ENCODE results near the gene MS4A10. TPM values are rescaled to one million over a fixed set of nuclear protein-coding genes. Genes with fewer than 3 reads are reported as not detected.

MS4A10 gene
- total RNA-seq, 1 experiment from 2014 or later = not detected

DNA sequence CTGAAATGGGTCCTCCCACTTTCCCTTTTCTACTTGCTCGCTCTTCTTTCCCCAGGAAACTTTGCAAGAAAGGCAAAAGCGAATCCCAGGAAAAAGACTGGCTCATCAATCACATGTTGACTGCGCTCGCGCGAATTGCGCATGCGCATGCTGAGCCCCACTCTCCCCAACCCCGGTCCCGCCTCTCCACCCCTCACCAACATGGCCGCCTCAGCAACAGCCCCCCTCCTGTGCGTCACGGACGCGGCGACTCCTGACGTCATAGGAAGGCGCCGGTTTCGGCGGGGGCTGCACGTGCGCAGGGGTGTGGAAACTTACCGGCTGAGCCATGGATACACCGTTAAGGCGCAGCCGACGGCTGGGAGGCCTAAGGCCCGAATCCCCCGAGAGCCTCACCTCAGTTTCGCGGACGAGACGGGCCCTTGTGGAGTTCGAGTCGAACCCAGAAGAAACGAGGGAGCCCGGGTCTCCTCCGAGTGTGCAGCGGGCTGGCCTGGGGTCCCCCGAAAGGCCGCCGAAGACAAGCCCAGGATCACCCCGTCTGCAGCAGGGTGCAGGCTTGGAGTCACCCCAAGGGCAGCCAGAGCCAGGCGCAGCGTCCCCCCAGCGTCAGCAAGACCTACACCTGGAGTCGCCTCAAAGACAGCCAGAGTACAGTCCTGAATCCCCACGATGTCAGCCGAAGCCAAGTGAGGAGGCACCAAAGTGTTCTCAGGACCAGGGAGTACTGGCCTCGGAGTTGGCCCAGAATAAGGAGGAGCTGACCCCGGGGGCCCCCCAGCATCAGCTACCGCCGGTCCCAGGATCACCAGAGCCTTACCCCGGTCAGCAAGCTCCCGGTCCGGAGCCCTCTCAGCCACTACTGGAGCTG, 56.9 kb downstream of the MS4A10 start, which contains the start of gene CCDC86:
Gene CCDC86 (plus strand): TSS at position 317 of the 871 bp plus-strand sequence. CDS start 12 bp downstream, at position 329.
- no peaks in the 10 kb centered on the region for H3K36me3 Mint-ChIP-seq
- DNase-seq (ENCODE audit: low spot score) (peak; percentile 97), ATAC-seq (peak; percentile 86)
- CTCF ChIA-PET = interaction anchor here (1.2 to 3.5 kb wide), 6 partner anchors 10 to 72 kb away, joined by 3 to 17 read pairs (median 6); partner anchors contain the start of gene TMEM109
- H3K4me1 Mint-ChIP-seq = peaks cover 33% of the 10 kb centered on the region
- peak within 1 kb of the TSS; percentile 89 for H3K4me3 Mint-ChIP-seq
- peaks cover 2% of the 10 kb centered on the region; the same call in 1 of the 2 replicates for H3K27me3 Mint-ChIP-seq (ENCODE audit: low read depth)
- peak within 1 kb of the TSS; percentile 99 for H3K27ac Mint-ChIP-seq
- no peaks in the 10 kb centered on the region for H3K9me3 Mint-ChIP-seq
- POLR2A ChIA-PET = no interaction called here
- TF ChIP-seq GRHL2 (CRISPR knock-in tag; IDR thresholded peaks at IDR 0.05; ENCODE audit: insufficient replicate concordance, severe bottlenecking) (no peak), NR3C1 (CRISPR knock-in tag; conservative IDR thresholded peaks at IDR 0.05; ENCODE audit: low read depth) (no peak), PRRX2 (CRISPR knock-in tag; IDR thresholded peaks at IDR 0.05) (no peak), ZNF232 (CRISPR knock-in tag; IDR thresholded peaks at IDR 0.05) (peak; percentile 60; the same call in 1 of the 2 replicates), CBFB (CRISPR knock-in tag; IDR thresholded peaks at IDR 0.05; ENCODE audit: low read depth) (no peak), ZNF423 (CRISPR knock-in tag; IDR thresholded peaks at IDR 0.05) (no peak), MYBL2 (CRISPR knock-in tag; IDR thresholded peaks at IDR 0.05) (peak; percentile 91), ZNF317 (CRISPR knock-in tag; IDR thresholded peaks at IDR 0.05; ENCODE audit: borderline replicate concordance, low read depth) (no peak), SOX15 (CRISPR knock-in tag; IDR thresholded peaks at IDR 0.05) (no peak), NFE2L1 (CRISPR knock-in tag; IDR thresholded peaks at IDR 0.05) (peak; percentile 61; the same call in 1 of the 2 replicates), MXD4 (CRISPR knock-in tag; IDR thresholded peaks at IDR 0.05; ENCODE audit: borderline replicate concordance) (no peak), CREB1 (CRISPR knock-in tag; IDR thresholded peaks at IDR 0.05) (peak; percentile 97), ZNF263 (CRISPR knock-in tag; IDR thresholded peaks at IDR 0.05; ENCODE audit: low read depth) (no peak), NFYB (CRISPR knock-in tag; conservative IDR thresholded peaks at IDR 0.05; ENCODE audit: low read depth) (no peak), FOXJ3 (CRISPR knock-in tag; IDR thresholded peaks at IDR 0.05; ENCODE audit: borderline replicate concordance) (no peak)
- TF ChIP-seq, protein P1, sequence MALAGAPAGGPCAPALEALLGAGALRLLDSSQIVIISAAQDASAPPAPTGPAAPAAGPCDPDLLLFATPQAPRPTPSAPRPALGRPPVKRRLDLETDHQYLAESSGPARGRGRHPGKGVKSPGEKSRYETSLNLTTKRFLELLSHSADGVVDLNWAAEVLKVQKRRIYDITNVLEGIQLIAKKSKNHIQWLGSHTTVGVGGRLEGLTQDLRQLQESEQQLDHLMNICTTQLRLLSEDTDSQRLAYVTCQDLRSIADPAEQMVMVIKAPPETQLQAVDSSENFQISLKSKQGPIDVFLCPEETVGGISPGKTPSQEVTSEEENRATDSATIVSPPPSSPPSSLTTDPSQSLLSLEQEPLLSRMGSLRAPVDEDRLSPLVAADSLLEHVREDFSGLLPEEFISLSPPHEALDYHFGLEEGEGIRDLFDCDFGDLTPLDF (CRISPR knock-in tag; IDR thresholded peaks at IDR 0.05) = peak; percentile 75; the same call in 1 of the 2 replicates
- TF ChIP-seq, protein P2, sequence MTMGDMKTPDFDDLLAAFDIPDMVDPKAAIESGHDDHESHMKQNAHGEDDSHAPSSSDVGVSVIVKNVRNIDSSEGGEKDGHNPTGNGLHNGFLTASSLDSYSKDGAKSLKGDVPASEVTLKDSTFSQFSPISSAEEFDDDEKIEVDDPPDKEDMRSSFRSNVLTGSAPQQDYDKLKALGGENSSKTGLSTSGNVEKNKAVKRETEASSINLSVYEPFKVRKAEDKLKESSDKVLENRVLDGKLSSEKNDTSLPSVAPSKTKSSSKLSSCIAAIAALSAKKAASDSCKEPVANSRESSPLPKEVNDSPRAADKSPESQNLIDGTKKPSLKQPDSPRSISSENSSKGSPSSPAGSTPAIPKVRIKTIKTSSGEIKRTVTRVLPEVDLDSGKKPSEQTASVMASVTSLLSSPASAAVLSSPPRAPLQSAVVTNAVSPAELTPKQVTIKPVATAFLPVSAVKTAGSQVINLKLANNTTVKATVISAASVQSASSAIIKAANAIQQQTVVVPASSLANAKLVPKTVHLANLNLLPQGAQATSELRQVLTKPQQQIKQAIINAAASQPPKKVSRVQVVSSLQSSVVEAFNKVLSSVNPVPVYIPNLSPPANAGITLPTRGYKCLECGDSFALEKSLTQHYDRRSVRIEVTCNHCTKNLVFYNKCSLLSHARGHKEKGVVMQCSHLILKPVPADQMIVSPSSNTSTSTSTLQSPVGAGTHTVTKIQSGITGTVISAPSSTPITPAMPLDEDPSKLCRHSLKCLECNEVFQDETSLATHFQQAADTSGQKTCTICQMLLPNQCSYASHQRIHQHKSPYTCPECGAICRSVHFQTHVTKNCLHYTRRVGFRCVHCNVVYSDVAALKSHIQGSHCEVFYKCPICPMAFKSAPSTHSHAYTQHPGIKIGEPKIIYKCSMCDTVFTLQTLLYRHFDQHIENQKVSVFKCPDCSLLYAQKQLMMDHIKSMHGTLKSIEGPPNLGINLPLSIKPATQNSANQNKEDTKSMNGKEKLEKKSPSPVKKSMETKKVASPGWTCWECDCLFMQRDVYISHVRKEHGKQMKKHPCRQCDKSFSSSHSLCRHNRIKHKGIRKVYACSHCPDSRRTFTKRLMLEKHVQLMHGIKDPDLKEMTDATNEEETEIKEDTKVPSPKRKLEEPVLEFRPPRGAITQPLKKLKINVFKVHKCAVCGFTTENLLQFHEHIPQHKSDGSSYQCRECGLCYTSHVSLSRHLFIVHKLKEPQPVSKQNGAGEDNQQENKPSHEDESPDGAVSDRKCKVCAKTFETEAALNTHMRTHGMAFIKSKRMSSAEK (CRISPR knock-in tag; IDR thresholded peaks at IDR 0.05; ENCODE audit: borderline replicate concordance) = no peak
- TF ChIP-seq, protein P3, sequence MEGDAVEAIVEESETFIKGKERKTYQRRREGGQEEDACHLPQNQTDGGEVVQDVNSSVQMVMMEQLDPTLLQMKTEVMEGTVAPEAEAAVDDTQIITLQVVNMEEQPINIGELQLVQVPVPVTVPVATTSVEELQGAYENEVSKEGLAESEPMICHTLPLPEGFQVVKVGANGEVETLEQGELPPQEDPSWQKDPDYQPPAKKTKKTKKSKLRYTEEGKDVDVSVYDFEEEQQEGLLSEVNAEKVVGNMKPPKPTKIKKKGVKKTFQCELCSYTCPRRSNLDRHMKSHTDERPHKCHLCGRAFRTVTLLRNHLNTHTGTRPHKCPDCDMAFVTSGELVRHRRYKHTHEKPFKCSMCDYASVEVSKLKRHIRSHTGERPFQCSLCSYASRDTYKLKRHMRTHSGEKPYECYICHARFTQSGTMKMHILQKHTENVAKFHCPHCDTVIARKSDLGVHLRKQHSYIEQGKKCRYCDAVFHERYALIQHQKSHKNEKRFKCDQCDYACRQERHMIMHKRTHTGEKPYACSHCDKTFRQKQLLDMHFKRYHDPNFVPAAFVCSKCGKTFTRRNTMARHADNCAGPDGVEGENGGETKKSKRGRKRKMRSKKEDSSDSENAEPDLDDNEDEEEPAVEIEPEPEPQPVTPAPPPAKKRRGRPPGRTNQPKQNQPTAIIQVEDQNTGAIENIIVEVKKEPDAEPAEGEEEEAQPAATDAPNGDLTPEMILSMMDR (IDR thresholded peaks at IDR 0.05) = no peak
- TF ChIP-seq, protein P4, sequence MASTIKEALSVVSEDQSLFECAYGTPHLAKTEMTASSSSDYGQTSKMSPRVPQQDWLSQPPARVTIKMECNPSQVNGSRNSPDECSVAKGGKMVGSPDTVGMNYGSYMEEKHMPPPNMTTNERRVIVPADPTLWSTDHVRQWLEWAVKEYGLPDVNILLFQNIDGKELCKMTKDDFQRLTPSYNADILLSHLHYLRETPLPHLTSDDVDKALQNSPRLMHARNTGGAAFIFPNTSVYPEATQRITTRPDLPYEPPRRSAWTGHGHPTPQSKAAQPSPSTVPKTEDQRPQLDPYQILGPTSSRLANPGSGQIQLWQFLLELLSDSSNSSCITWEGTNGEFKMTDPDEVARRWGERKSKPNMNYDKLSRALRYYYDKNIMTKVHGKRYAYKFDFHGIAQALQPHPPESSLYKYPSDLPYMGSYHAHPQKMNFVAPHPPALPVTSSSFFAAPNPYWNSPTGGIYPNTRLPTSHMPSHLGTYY (CRISPR knock-in tag; IDR thresholded peaks at IDR 0.05) = no peak
- TF ChIP-seq, protein P5, sequence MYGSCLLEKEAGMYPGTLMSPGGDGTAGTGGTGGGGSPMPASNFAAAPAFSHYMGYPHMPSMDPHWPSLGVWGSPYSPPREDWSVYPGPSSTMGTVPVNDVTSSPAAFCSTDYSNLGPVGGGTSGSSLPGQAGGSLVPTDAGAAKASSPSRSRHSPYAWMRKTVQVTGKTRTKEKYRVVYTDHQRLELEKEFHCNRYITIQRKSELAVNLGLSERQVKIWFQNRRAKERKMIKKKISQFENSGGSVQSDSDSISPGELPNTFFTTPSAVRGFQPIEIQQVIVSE (CRISPR knock-in tag; IDR thresholded peaks at IDR 0.05; ENCODE audit: borderline replicate concordance) = no peak
- TF ChIP-seq, protein P6, sequence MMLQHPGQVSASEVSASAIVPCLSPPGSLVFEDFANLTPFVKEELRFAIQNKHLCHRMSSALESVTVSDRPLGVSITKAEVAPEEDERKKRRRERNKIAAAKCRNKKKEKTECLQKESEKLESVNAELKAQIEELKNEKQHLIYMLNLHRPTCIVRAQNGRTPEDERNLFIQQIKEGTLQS (CRISPR knock-in tag; conservative IDR thresholded peaks at IDR 0.05) = no peak
- TF ChIP-seq, protein P7, sequence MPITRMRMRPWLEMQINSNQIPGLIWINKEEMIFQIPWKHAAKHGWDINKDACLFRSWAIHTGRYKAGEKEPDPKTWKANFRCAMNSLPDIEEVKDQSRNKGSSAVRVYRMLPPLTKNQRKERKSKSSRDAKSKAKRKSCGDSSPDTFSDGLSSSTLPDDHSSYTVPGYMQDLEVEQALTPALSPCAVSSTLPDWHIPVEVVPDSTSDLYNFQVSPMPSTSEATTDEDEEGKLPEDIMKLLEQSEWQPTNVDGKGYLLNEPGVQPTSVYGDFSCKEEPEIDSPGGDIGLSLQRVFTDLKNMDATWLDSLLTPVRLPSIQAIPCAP (CRISPR knock-in tag; IDR thresholded peaks at IDR 0.05) = no peak
- TF ChIP-seq, protein P8, sequence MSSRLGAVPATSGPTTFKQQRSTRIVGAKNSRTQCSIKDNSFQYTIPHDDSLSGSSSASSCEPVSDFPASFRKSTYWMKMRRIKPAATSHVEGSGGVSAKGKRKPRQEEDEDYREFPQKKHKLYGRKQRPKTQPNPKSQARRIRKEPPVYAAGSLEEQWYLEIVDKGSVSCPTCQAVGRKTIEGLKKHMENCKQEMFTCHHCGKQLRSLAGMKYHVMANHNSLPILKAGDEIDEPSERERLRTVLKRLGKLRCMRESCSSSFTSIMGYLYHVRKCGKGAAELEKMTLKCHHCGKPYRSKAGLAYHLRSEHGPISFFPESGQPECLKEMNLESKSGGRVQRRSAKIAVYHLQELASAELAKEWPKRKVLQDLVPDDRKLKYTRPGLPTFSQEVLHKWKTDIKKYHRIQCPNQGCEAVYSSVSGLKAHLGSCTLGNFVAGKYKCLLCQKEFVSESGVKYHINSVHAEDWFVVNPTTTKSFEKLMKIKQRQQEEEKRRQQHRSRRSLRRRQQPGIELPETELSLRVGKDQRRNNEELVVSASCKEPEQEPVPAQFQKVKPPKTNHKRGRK (CRISPR knock-in tag; IDR thresholded peaks at IDR 0.05; ENCODE audit: borderline replicate concordance) = no peak

Data from WTC11 (cell line).